NCI-H2171 (cell line): ENCODE data around the gene EFHD1.

Experiments
- DNase-seq: peaks from one replicate; lab custom pipeline; 2025; lab: John Stamatoyannopoulos, UW

The EFHD1 gene, protein sequence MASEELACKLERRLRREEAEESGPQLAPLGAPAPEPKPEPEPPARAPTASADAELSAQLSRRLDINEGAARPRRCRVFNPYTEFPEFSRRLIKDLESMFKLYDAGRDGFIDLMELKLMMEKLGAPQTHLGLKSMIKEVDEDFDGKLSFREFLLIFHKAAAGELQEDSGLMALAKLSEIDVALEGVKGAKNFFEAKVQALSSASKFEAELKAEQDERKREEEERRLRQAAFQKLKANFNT

DNA sequence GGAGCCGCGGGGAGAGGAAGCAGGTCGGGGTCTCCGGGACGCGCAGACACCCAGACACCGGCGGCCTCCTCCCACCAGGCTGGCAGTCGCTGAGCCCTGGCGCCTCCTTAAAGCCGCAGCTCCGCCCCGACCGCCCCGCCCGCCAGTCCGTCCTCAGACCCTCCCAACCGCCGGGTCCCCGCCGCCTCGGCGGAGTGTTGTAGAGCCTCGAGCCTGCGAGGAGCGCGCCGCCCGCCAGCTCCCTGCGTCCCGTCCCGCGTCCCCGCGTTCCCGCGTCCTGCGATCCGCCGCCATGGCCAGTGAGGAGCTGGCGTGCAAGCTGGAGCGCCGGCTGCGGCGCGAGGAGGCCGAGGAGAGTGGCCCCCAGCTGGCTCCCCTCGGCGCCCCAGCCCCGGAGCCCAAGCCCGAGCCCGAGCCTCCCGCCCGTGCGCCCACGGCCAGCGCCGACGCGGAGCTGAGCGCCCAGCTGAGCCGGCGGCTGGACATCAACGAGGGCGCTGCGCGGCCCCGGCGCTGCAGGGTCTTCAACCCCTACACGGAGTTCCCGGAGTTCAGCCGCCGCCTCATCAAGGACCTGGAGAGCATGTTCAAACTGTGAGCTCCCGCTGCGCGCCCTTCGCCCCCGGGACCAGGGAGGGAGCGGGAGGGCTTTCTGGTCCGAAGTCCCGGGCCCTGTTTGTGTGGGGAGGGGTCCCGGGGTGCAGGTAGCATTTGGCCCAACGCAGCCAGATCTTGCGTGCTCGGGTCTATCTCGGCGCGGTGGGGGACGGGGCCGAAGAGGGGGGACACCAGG is at the start of gene EFHD1:
Gene EFHD1 (plus strand): TSS at position 192 of the 793 bp plus-strand sequence. CDS start 101 bp downstream, at position 293.
- DNase-seq = peak; percentile 30

DNA sequence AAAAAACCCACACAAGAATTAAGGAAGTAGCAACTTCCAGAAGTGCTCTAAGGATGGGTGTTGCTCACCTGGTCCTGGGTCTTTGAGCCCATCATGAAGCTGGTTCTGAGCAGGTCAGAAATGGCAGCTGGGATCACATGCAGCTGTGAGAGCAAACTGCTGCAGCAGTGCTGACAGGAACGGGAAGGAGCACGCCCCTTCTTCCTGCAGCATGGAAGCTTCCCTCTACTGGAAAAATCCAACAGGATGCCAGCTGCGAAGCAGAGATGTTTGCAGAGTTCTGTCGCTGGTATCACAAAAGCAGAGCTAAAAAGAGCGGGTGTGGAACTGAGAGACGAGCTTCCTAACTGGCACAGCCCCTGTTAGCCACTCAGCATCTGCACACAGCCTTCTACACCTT is 49.2 kb upstream of the EFHD1 start:
- DNase-seq = no peak

DNA sequence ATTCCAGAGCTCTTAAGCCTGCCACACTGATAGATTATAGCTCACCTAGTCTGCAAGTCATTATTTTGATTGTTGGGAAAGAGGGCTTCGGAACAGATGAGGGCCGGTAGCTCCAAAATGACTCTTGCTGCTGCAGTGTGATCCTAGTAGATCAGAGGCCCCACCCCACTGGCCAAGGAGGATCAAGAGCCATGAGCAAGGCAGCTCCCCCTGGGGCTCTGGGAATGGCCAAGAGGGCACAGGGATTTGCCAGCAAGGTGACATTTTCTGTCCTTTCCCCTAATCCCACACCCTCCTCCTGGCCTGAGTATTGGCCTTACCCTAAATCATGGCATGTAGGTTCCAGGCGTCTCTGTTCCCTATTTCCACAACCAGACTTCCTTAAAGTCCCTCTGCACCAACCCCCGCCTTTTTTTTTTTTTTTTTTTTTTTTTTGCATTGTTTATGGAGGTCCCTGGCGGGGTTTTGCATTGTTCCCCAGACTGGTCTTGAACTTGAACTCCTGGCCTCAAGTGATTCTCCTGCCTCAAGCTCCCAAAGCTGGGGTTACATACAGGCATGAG is 46.4 kb upstream of the EFHD1 start:
- DNase-seq = no peak

DNA sequence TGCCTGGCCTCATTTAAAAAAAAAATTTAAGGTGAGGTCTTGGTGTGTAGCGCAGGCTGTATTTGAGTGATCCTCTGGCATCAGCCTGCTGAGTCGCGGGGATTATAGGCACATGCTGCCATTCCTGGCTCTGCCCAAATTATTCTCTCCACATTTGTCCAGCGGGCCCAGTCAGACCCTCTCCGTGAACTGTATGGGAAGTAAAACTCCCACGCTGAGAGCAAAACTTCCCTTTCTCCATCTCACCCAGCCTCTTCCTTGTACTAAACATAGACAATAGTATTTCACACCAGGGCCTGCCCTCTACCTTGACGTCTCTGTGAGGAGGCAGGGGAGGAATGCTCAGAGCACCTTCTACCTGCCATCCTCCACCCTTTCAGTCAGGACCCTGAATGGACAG is 45.9 kb upstream of the EFHD1 start:
- no peak for DNase-seq

DNA sequence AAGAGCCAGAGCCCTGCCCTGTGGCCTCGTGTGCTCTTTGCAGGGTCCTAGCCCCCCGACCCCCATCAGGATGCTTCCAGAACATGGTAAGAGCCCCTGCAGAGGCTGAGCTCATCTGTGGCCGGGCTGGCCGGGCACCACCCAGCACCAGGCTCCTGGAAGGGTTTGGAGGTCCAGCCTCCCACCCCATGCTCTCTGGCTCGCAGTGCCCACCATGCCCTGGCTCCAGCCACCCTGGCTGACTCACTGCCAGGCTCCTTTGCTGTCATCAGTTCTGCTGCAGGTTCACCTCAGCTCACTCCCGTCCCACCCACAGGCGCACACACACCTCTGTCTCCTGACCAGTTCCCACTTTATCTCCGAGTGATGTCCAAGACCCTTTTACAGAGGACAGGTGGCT is 45.4 kb upstream of the EFHD1 start:
- no peak for DNase-seq

DNA sequence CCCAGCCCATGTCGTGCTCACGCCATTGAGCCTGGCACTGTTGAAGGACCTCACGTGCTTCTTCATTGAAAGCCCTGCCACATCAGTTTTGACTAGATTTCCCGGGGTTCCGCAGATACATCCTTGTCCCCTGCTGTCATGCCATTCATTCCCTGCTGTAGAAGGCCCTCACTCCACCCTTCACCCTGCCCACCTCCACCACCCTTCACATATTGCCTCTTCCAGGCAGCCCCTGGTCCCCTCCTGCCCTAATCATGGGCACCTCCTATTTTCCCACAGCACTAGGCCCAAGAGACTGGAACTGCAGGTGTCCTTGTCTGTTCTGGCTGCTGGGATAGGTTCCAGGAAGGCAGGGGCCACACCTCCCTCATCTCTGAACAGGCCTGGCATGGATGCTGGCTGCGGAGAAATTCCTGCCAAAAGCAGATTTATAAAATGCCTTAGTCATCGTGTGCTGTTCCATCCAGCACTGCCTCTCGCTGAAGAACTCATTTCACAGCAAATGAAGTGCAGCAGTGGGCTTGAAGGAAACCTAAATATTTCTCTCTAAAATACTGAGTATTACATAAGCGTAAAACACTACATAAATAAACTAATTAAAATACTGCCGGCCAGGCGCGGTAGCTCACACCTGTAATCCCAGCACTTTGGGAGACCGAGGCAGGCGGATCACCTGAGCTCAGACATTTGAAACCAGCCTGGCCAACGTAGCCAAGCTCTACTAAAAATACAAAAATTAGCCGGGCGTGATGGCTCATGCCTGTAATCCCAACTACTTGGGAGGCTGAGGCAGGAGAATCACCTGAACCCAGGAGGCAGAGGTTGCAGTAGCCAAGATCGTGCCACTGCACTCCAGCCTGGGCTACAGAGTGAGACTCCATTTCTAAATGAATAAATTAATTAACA is 44.5 kb upstream of the EFHD1 start:
- DNase-seq = no peak

DNA sequence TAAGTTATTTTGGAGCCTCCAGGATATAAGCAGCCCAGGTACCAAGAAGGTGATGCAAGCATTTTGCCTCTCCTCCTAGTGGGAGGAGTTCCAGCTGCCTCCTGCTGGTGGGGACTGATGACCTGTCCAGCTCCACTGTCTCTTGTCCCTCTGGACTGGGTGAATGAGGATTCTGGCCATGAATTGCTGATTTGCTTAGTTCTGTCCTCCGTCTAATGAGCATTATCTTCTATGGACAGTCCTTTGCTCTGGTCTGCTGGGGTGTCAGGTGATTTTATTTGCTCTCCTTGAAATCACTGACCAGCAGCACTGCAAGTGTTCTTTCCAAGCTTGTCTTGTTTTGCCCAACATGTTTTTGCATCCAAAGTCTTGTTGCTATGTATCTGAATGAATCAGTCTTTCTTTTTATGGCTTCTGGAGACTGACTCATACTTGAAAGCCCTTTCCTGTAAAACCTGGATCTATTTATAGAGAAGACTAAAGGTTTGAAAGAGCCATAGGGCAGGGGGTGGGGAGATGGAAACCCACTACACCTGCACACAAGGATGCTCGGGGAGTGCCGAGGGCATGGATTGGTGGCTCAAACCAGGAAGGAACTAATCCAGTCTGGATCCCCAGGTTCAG is 40.5 kb upstream of the EFHD1 start:
- no peak for DNase-seq

DNA sequence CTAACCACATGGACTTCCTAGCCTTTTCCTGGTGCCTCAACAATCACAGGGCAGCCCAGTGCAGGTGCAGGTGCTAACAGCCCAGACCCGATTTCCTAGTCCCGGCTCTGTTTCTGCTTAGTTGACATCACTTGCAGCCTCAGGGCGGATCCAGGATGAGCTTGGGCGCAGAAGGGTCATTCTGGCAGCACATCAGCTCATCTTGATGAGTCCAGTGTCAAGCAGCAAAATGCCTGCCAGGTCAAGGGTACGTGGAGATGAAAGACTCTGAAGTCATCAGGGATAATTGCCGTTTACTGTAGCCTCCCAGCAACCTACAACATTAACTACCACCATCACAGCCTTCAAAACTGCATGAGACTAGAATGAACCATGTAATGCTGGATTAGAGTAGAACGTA is 39.4 kb upstream of the EFHD1 start:
- no peak for DNase-seq

DNA sequence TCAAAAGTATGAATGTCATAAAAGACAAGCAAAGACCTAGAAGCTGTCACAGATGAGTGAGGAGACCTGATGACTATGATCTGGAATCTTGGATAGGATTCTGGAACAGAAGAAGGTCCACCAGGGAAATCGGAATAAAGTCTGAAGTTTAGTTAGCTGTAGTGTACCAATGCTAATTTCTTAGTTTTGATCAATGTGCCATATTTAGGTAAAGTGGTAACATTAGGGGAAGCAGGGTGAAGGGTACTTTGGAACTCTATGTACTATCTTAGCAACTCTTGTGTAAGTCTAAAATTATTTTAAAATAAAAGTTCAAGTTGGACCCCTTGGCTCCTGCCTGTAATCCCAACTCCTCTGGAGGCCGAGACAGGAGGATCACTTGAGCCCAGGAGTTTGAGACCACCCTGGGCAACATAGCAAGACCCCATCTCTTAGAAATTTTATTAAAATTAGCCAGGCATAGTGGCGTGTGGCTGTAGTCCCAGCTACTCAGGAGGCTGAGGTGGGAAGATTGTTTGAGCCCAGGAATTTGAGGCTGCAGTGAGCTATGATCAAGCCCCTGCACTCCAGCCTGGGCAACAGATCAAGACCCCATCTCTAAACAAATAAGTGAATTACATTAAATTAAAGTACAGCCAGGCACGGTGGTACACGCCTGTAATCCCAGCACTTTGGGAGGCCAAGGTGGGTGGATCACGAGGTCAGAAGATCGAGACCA is 35.9 kb upstream of the EFHD1 start:
- DNase-seq = no peak

DNA sequence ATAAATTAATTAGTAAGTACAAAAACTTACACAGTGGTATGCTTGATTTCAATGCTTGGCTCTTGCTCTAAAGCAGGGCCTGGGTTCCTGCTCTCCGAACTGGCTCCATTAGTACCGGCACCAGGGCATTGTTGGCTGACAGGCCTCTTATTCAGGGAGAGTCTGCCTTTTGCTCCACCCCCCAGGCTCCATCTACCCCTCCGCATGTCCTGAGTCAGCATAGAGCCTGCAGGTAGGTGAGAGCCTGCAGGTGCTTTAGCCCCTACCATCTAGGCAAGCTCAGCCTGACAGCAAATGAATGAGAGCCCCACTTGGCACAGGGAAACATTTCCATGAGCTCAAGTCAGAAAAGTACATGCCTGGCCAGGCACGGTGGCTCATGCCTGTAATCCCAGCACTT is 35.1 kb upstream of the EFHD1 start:
- no peak for DNase-seq

DNA sequence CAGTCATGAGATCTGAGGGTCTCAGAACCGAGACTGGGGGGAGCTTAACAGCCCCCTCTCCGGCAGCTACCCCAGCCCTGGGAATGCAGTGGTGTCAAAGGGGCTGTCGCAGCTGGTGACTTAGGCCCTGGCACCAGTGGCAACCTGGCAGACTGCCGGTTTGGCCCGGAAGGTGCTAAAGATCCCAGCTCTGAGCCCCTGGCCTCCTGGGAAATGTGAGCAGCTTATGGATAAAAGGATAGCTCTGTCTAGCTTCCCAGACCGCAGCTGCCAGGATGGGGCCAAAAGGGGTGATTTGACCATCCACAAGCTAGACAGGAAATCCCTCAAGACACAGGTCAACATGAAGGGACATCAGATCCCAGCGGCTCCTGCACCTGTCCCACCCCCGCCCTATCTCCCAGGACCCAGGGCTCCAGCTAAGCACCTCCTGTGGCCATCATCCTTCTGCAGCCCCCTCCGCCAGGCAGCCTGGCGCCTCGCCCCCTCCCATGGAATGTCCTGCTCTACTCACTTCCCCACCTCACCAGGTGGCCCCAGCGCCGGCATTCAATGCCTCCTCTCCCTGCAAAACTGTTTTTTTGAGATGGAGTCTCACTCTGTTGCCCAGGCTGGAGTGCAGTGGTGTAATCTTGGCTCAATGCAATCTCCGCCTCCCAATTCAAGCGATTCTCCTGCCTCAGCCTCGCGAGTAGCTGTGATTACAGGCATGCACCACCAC is 33.2 kb upstream of the EFHD1 start:
- no peak for DNase-seq

DNA sequence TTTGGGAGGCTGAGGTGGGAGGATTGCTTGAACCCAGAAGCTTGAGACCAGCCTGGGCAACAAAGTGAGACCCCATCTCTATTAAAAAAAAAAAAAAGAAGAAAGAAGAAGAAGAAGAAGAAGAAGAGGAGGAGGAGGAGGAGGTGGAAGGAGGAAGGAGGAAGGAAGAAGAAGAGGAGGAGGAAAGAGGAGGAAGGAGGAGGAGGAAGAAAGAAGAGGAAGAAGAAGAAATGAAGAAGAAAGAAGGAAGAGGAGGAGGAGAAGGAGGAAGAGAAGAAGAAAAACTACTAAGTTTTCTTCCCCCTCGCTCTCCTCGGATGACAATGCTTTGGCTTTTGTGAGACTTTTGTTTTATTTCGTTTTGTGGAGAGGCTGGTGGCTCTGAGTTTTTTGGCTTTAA is 30.1 kb upstream of the EFHD1 start:
- no peak for DNase-seq

DNA sequence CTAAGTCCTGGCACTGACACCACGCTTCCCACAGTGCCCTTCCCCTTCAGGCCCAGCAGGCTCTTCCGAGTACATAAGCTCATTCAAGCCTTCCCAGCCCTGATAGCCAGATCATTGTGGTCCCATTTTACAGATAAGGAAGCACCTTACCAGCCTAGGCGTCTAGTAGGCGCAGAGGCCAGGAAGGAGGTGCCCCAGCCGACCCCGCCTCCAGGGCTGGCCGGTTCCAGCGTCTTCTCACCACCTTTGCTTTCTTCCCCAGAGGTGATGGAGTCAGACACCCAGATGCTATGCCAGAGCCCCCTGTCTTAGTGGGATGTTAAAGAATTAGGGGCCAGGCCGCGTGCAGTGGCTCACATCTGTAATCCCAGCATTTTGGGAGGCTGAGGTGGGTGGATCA is 28.9 kb upstream of the EFHD1 start:
- no peak for DNase-seq

DNA sequence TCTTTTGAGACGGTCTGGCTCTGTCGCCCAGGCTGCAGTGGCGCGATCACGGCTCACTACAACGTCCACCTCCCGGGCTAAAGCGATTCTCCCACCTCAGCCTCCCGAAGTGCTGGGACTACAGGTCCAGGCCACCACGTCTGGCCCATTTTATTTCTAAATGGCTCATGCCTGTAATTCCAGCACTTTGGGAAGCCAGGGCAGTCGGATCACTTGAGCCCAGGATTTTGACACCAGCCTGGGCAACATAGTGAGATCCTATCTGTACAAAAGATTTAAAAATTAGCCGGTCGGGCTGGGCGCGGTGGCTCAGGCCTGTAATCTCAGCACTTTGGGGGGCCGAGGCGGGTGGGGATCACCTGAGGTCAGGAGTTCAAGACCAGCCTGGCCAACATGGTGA is 26.4 kb upstream of the EFHD1 start:
- no peak for DNase-seq

DNA sequence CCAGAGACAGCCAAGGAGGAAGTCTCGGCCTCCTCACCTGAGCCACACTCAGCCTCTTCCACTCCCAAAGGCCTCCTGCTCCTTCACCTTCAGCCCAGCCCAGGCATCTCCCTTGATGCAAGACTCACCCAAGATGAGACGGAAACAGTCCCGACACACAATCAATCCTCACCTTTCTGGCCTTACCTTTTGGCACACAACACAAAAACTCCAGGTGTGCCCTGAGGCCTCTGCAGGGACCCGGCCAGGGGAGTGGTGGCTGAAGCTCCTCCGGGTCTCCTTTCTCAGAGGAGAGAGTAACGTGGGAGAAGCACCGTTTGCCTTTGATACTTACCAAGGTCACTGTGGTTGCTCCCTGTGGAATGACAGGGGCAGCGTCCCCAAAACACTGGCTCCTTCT is 23.8 kb upstream of the EFHD1 start:
- DNase-seq = no peak

DNA sequence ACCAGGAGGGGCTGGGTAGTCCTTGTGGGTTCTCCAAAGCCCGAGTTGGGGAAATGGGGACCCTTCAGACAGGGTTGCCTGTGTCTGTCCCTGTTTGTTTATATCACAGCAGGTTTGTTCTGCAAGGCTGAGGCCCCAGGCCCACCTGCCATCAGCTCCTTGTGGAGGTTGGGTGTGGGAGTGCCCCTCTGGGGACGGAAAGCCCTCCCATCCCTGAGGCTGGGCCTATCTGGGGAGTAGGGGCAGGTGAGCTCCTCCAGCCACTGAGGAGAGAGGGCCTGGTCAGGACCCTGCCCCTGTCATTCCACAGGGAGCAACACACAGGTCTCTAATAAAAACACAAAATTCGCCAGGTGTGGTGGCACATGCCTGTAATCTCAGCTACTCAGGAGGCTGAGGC is 23.3 kb upstream of the EFHD1 start:
- DNase-seq = no peak

DNA sequence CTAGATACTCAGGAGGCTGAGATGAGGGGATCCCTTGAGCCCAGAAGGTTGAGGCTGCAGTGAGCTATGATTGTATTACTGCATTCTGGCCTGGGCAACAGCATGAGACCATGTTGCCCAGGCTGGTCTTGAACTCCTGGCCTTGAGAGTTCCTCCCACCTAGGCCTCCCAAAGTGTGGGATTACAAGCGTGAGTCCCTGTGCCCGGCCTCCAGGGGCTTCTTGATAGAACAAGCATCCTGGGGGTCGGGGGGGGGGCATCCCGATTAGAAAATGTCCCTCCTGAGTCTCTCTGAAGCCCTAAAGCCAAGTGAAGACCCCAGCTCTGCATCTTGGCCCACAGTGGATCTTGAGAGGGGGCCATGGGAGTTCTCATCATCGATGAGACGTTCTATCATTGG is 22.3 kb upstream of the EFHD1 start:
- DNase-seq = no peak

DNA sequence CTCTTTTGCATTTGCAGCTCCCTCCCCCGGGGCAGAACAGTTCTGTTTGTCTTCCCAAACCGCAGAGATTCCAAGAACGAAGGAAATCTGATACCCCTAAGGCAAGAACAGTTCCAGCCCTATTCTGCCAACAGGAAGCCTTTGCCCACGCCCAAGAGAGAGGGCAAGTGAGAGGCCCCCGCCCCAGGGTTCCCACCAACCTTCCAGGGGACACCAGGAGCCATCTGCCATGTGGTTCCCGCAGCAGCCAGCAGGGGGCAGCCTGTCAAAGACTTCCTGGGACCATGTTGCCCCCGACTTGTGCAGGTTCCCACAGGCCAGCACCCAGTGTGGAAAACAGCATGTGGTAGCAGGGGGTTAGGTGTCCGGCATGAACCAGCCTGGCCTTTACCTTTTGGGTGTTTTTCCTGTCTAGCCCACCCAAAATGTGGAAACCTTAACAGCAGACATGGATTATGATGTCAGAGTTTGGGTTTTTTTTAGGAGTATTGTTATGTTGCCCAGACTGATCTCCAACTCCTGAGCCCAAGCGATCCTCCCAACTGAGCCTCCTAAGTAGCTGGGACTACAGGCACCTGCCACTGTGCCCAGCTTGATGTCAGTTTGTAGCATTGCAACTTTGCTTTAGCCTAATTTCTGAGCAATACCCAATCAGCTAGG is 21.7 kb upstream of the EFHD1 start:
- no peak for DNase-seq

DNA sequence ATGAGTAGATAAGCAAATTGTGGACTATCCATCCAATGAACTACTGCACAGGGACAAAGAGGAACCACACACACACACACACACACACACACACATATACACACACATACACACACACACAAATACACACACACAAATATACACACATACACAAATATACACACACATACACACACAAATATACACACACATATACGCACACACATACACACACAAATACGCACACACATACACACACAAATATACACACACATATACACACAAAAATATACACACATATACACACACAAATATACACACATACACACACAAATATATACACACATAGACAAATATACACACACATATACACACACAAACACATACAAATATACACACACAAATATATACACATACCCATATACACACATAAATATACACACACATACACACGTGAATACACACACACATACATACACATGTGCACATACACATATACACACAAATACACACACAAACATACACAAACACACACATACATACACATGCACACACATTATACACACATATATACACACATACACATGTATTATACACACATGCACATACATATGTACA is 19.8 kb upstream of the EFHD1 start:
- no peak for DNase-seq

DNA sequence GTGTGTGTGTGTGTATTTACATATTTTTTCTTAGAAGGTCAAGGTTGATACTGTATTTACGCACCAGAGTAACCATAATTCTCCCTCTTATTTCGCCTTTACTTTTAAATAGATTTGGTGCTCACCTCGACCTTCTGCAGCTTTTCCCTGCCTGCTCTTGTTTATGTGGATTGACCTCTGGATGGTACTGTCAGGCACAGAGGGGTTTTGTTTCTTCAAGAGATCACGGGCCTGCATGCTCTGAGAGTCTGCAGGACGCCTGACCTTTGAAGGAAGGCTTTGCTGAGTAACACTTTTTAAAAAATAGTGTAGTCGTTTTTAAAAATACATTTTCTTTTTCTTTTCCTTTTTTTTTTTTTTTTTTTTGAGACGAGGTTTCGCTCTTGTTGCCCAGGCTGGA is 18.1 kb upstream of the EFHD1 start:
- DNase-seq = no peak
